Measurements from ENCODE around the gene GLYATL1B.
"Not testable (repeated sequence)": the region's sequence is repeated elsewhere in the genome, so short reads cannot be mapped to it uniquely, and the experiment has no call there.

Gene GLYATL1B

GRCh38 chr11:59095972-59096575, 10.0 kb downstream of the GLYATL1B start:
- DNase-seq (ENCODE audit: low read depth in 2 of 2) = not testable (repeated sequence)

GRCh38 chr11:59097113-59097708, 11.1 kb downstream of the GLYATL1B start:
- peak; percentile 20 to 26 for DNase-seq (ENCODE audit: low read depth in 2 of 2)

GRCh38 chr11:59097938-59098337, 11.8 kb downstream of the GLYATL1B start:
- not testable (repeated sequence) for DNase-seq (ENCODE audit: low read depth in 2 of 2)

DNA sequence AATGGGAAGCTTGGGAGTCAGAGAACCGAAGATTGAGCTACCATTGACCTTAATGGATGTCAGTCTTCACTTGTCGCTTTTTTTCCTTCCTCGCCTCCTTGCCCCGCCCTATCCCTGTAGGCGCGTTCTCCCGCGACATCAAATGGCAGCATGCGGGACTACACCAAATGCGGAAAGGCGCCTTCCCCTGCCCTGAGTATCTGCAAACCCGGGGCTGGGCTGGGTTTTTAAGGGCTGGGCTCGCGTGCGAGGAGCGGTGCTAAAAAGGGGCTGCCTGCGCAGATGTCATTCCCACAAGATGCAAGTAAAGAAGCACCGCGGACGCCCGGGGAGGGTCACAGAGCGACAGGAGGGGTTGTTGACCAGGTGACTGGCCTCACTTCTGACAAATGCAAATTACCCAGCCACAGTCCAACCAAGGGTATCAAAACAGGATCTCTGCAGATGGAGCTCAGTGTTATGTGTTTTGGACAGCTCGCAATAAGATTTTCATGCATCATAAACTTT, 16.2 kb downstream of the GLYATL1B start:
- no peak for DNase-seq (ENCODE audit: low read depth in 2 of 2)

DNA sequence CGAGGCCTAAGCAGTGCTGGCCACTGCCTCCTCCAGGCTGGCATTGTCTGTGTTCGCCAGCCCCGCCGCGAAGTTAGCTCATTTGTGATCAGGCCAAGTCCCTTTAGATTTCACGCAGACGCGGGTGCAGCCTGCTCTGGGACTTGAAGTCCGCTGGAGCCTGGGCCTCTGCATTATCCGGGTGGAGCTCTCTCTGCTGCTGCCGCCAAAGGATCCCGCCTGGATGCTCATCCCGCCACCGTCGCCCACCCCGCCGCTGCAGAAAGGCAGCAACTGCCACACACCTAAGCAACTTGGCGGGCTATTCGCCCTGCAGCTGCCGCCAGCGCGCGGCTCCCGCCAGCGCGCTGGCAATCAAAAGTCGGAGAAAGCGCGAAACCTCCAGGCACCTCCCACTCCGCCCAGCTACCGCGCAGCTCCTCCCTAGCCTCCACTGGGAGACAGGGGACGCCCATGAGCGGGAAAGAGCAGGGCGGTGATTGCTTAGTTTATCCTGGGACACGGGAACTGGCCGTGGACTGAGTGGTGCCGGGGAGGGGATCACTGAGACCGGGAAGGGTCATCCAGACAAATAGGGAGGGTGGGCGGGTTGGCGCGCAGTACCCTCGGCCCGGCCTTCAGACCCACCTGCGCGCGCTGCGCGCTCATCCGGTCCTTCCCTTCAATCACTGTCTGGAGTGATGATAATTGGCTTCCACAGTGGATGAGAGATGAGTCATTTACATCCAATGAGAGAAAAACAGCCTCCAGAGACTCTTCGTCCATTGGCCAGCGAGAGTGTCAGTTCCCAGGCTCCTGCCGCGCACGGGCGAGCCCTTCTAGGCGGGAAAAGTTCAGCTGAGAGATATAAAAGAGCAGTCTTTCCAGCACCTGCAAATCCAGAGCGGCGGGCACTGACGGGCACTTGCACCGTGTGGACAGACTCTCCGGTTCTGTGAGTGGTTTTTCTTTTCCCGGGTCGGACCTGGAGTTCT, 20.5 kb downstream of the GLYATL1B start, which contains the start of gene FAM111B:
TSS of gene FAM111B (plus strand) at position 875 of the 974 bp plus-strand sequence. CDS start 2,389 bp downstream, outside the sequence.
- DNase-seq (ENCODE audit: low read depth in 2 of 2) = peak; percentile 83 to 85

- not testable (repeated sequence) for DNase-seq (ENCODE audit: low read depth in 2 of 2)
Measured at GRCh38 chr11:59107721-59108120, 21.6 kb downstream of the GLYATL1B start.

DNA sequence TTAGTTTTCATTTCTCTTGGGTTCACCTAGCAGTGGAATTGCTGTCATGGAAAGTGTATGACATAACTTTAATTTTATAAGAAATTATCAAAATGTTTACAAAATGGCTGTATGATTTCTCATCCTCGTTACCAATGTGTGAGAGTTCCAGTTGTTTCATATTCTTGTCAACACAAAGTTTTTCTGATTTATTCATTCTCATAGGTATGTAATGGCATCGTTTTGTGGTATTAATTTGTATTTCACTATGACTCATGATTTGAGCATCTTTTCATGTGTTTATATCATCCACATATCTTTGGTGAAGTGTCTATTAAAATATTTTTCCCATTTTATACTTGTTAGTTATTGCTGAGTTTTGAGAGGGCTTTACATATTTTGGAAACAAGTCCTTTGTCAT, 26.4 kb downstream of the GLYATL1B start:
- peak in 1 of 2 experiments; percentile 19 for DNase-seq (ENCODE audit: low read depth in 2 of 2)

GRCh38 chr11:59114344-59114743, 28.2 kb downstream of the GLYATL1B start:
- DNase-seq (ENCODE audit: low read depth in 2 of 2) = no peak

DNA sequence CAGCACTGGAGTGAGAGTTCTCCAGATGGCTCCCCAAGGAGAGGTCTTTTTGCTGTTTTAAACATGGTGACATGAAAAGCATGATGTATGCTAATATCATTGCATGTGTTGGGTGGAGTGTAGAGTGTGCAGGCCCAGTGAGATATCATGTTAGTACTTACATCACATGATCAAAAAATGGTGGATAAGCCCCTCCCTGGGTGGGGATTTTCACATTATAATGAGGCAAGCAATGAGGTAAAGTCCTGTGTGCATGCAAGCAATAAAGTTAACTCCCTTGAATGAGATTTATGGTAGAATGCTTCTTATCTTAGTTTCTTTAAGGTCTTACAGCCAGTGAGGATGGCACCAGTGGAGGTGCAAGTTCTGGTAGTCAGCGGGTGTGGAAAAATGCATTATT, 29.4 kb downstream of the GLYATL1B start:
- DNase-seq (ENCODE audit: low read depth in 2 of 2) = no peak

DNA sequence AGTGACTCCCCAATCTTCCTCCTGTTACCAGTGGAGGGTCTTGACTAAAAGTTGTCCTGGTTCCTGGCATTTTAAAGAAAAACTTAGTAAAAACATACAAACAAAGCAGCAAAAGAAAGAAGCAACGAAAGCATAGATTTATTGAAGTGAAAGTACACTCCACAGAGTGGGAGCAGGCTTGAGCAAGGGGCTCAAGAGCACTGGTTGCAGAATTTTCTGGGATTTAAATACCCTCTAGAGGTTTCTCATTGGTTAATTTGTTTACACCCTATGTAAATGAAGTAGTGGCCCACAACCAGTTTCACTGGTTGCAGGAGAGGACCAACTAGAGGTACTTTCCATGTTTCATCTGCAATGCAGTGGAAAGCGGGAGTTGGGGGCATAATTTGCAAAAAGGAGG, 31.7 kb downstream of the GLYATL1B start:
- no peak for DNase-seq (ENCODE audit: low read depth in 2 of 2)

DNA sequence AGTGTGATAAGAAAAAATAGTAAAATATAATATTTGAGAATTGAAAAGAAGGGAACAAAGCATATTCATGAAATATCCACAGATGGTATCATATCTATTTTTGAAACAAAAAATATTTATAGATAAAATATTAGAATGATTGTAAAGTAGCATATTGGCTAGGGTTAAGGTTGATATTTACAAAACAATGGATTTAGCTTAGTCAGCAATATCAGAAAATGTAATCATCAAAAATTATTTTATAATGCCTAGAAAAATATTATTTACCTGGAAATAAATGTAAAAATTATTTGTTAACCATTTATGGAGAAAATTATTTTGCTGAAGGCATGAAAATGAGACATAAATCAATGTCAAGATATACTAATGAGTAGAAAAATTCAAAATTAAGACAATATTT, 33.7 kb downstream of the GLYATL1B start:
- no peak for DNase-seq (ENCODE audit: low read depth in 2 of 2)

DNA sequence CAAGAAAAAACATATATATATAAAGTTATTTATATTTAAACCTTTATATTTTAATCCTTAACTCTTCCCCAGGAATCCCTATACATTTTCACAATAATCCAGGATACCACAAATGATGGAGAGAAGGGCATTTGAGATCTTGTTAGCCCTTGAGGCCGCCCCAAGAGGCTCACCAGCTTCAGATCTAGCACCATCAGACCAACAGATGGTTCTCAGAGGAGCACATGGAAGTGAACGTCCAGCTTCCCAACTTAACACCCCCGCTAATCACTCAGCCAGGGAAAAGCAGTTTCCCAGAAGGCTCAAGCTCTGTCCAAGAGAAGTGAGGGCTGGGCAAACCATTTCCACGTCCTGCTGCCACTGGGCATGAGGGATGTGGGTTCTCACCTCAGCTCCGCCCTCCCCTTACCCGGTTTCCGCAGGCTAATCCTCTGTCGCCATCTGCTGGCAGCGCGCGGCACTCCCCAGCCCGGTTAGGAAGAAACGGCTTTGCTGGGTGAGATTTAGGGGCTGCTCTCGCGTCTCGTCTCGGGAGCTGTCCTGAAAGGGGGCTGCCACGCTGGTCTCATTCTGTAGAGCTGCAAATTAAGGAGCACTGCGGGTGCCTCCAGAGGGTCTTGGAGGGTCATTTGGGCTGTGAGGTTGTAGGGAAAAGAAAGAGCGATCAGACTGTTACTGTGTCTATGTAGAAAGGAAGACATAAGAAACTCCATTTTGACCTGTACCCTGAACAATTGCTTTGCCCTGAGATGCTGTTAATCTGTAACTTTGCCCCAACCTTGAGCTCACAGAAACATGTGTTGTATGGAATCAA, 49.7 kb downstream of the GLYATL1B start:
- DNase-seq (ENCODE audit: low read depth in 2 of 2) = peak; percentile 40 to 51

DNA sequence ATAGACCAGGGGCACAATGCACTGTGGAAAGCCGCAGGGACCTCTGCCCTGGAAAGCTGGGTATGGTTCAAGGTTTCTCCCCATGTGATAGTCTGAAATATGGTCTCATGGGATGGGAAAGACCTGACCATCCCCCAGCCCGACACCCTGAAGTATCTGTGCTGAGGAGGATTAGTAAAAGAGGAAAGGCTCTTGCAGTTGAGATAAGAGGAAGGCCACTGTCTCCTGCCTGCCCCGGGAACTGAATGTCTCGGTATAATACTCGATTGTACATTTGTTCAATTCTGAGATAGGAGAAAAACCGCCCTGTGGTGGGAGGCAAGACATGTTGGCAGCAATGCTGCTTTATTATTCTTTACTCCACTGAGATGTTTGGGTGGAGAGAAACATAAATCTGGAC, 50.4 kb downstream of the GLYATL1B start:
- not testable (repeated sequence) for DNase-seq (ENCODE audit: low read depth in 2 of 2)

DNA sequence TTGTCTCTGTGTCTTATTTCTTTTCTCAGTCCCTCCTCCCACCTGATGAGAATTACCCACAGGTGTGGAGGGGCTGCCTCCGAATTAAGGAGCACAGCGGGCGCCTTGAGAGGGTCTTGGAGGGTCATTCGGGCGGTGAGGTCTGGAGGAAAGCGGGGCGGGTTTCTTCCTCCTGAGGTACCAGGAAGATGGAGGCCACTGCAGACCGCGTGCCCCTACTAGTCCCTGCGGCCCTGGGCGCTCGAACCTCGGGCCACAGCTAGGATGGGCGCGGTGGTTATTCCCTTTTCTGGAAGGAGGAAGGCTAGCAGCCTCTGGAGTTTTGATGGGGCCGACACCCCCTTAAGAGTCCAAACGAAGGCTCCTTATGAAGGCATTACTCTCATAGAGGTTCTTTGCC, 51.1 kb downstream of the GLYATL1B start:
- DNase-seq (ENCODE audit: low read depth in 2 of 2) = no peak

- no peak for DNase-seq (ENCODE audit: low read depth in 2 of 2)
Measured at GRCh38 chr11:59138643-59139042, 52.5 kb downstream of the GLYATL1B start.

DNA sequence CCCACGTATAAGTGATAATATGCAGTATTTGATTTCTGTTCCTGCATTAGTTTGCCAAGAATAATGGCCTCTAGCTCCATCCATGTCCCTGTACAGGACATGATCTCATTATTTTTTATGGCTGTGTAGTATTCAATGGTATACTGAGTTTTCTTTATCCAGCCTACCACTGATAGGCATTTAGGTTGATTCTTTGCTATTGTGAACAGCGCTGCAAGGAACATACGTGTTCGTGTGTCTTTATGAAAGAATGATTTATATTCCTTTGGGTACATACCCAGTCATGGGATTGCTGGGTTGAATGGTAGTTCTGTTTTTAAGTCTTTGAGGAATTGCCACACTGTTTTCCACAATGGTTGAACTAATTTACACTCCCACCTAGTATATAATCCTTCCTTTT, 55.1 kb downstream of the GLYATL1B start:
- DNase-seq (ENCODE audit: low read depth in 2 of 2) = no peak

GRCh38 chr11:59141673-59142460, 55.8 kb downstream of the GLYATL1B start:
- DNase-seq (ENCODE audit: low read depth in 2 of 2) = peak in 1 of 2 experiments; percentile 18

- DNase-seq (ENCODE audit: low read depth in 2 of 2) = peak; percentile 70 to 73
Measured at GRCh38 chr11:59142530-59143507, 56.7 kb downstream of the GLYATL1B start, which contains the start of gene FAM111A. TSS of gene FAM111A (plus strand) at chr11:59142856. CDS start at chr11:59148873, 6,017 bp downstream.

- no peak for DNase-seq (ENCODE audit: low read depth in 2 of 2)
Measured at GRCh38 chr11:59144096-59144495, 58.0 kb downstream of the GLYATL1B start.

All from fibroblast of skin of left quadriceps (primary cell).